Astrocyte (in vitro differentiated cells and primary cell): Measurements from ENCODE around the gene SH3BP5. TPM values are rescaled to one million over a fixed set of nuclear protein-coding genes. Genes with fewer than 3 reads are reported as not detected.

Experiments used
- DNase-seq: peaks from one replicate; pipeline ENCODE4 v3.0.0-alpha.2; 2010; ENCODE audit warnings: low read depth
- FAIRE-seq: peaks from 2 replicates; lab custom pipeline; 2011; peaks lifted over from hg19 to GRCh38; lab: Jason Lieb, UNC
- H2AFZ ChIP-seq: 2 replicates; pipeline ENCODE4 v1.6.0; 2012; ENCODE audit warnings: low read depth, low read length, inconsistent platforms
- H3K27ac ChIP-seq: 2 replicates; pipeline ENCODE4 v1.5.1; 2011; ENCODE audit warnings: low read depth, low read length, inconsistent platforms
- H3K27me3 ChIP-seq: 2 replicates; pipeline ENCODE4 v1.6.0; 2011; ENCODE audit warnings: low read length, inconsistent platforms; ENCODE audit not compliant: insufficient read depth
- H3K36me3 ChIP-seq: 2 replicates; pipeline ENCODE4 v1.5.1; 2011; ENCODE audit warnings: low read length, inconsistent platforms; ENCODE audit not compliant: insufficient read depth
- H3K4me1 ChIP-seq: 2 replicates; pipeline ENCODE4 v1.5.1; 2011; ENCODE audit warnings: low read length, inconsistent platforms; ENCODE audit not compliant: insufficient read depth
- H3K4me2 ChIP-seq: 2 replicates; pipeline ENCODE4 v1.6.0; 2012; ENCODE audit warnings: low read length, inconsistent platforms
- H3K4me3 ChIP-seq: 2 replicates; pipeline ENCODE4 v1.5.1; 2011; ENCODE audit warnings: low read depth, mild to moderate bottlenecking, low read length, inconsistent platforms; ENCODE audit not compliant: insufficient read depth
- H3K79me2 ChIP-seq: 2 replicates; pipeline ENCODE4 v1.6.0; 2012; ENCODE audit warnings: mild to moderate bottlenecking, low read length, inconsistent platforms; ENCODE audit not compliant: insufficient read depth
- H3K9ac ChIP-seq: 2 replicates; pipeline ENCODE4 v1.6.0; 2012; ENCODE audit warnings: mild to moderate bottlenecking, low read length, inconsistent platforms
- H3K9me3 ChIP-seq: 2 replicates; pipeline ENCODE4 v1.5.1; 2012; ENCODE audit warnings: low read depth, mild to moderate bottlenecking, low read length, inconsistent platforms; ENCODE audit not compliant: insufficient read depth
- H4K20me1 ChIP-seq: 2 replicates; pipeline ENCODE4 v1.6.0; 2012; ENCODE audit warnings: low read length, inconsistent platforms; ENCODE audit not compliant: insufficient read depth
- H3K27ac Mint-ChIP-seq: one replicate; pipeline ENCODE4 v1.8.0; 2021; ENCODE audit warnings: mild to moderate bottlenecking, mixed read lengths; ENCODE audit not compliant: unreplicated experiment
- H3K27me3 Mint-ChIP-seq: one replicate; pipeline ENCODE4 v1.8.0; 2021; ENCODE audit warnings: low read depth, mixed read lengths; ENCODE audit not compliant: unreplicated experiment
- H3K36me3 Mint-ChIP-seq: one replicate; pipeline ENCODE4 v1.8.0; 2021; ENCODE audit warnings: low read depth, mixed read lengths; ENCODE audit not compliant: unreplicated experiment
- H3K4me1 Mint-ChIP-seq: one replicate; pipeline ENCODE4 v1.8.0; 2021; ENCODE audit warnings: low read depth, mixed read lengths; ENCODE audit not compliant: unreplicated experiment
- H3K4me3 Mint-ChIP-seq: one replicate; pipeline ENCODE4 v1.8.0; 2021; ENCODE audit warnings: mild to moderate bottlenecking, moderate library complexity, mixed read lengths; ENCODE audit not compliant: unreplicated experiment
- H3K9me3 Mint-ChIP-seq: one replicate; pipeline ENCODE4 v1.8.0; 2021; ENCODE audit warnings: mild to moderate bottlenecking, mixed read lengths; ENCODE audit not compliant: unreplicated experiment
- CTCF ChIP-seq: IDR thresholded peaks from 2 replicates; pipeline ENCODE4 v1.5.1; 2011; ENCODE audit warnings: low read depth, mild to moderate bottlenecking, inconsistent platforms, low read length, moderate library complexity; ENCODE audit not compliant: insufficient read depth
- EZH2 ChIP-seq: IDR thresholded peaks from 2 replicates; pipeline ENCODE4 v1.6.1; 2012; ENCODE audit warnings: mild to moderate bottlenecking, low read length, inconsistent platforms; ENCODE audit not compliant: insufficient read depth
- total RNA-seq: library from RNA; stranded (reverse); gene quantifications from 2 replicates; pipeline ENCODE4 v1.2.1, GENCODE V29; 2021

Gene SH3BP5
- total RNA-seq, 1 donor from 2014 or later = 25.2 TPM

- H3K27me3 Mint-ChIP-seq = no peaks in the 10 kb centered on the region
- H4K20me1 ChIP-seq = peaks cover 21% of the 10 kb centered on the region
- H3K27ac ChIP-seq = no peak overlapping the region
- no peak overlapping the region for H3K4me3 Mint-ChIP-seq
- peaks cover 3% of the 10 kb centered on the region for H3K79me2 ChIP-seq
- no peaks in the 10 kb centered on the region for H3K9me3 ChIP-seq
- H3K9me3 Mint-ChIP-seq = no peaks in the 10 kb centered on the region
- no peak for DNase-seq
- no peaks in the 10 kb centered on the region for H3K4me1 ChIP-seq
- no peak overlapping the region for H3K9ac ChIP-seq
- H3K4me2 ChIP-seq = no peak overlapping the region
- no peak overlapping the region for H3K27ac Mint-ChIP-seq
- FAIRE-seq = no peak
- no peak overlapping the region for H3K4me3 ChIP-seq
- H2AFZ ChIP-seq = no peak overlapping the region
- H3K4me1 Mint-ChIP-seq = no peaks in the 10 kb centered on the region
- no peak for TF ChIP-seq EZH2
- TF ChIP-seq CTCF = no peak
- H3K36me3 ChIP-seq = peaks cover 51% of the 10 kb centered on the region
- H3K36me3 Mint-ChIP-seq = peaks cover 29% of the 10 kb centered on the region
- no peaks in the 10 kb centered on the region for H3K27me3 ChIP-seq
These were observed 73.7 kb downstream of the SH3BP5 start for GRCh38 chr3:15258720-15259119.

GRCh38 chr3:15256861-15257341, 75.5 kb downstream of the SH3BP5 start:
- no peak overlapping the region for H3K4me3 ChIP-seq
- Mint-ChIP-seq H3K4me1 (no peaks in the 10 kb centered on the region), H3K9me3 (no peaks in the 10 kb centered on the region), H3K27me3 (no peaks in the 10 kb centered on the region), H3K4me3 (no peak overlapping the region), H3K27ac (no peak overlapping the region), H3K36me3 (peaks cover 29% of the 10 kb centered on the region)
- no peaks in the 10 kb centered on the region for H3K9me3 ChIP-seq
- peaks cover 59% of the 10 kb centered on the region for H3K36me3 ChIP-seq
- H3K9ac ChIP-seq = no peak overlapping the region
- peaks cover 14% of the 10 kb centered on the region for H4K20me1 ChIP-seq
- DNase-seq (no peak), FAIRE-seq (no peak)
- TF ChIP-seq EZH2 (no peak), CTCF (no peak)
- peaks cover under 1% of the 10 kb centered on the region for H3K79me2 ChIP-seq
- H3K27me3 ChIP-seq = no peaks in the 10 kb centered on the region
- no peak overlapping the region for H3K4me2 ChIP-seq
- no peak overlapping the region for H2AFZ ChIP-seq
- H3K4me1 ChIP-seq = no peaks in the 10 kb centered on the region
- no peak overlapping the region for H3K27ac ChIP-seq

GRCh38 chr3:15255215-15255614, 77.2 kb downstream of the SH3BP5 start:
- no peaks in the 10 kb centered on the region for H3K9me3 ChIP-seq
- no peaks in the 10 kb centered on the region for H3K4me1 Mint-ChIP-seq
- no peaks in the 10 kb centered on the region for H3K4me1 ChIP-seq
- no peak overlapping the region for H3K4me2 ChIP-seq
- H3K79me2 ChIP-seq = no peaks in the 10 kb centered on the region
- peaks cover 71% of the 10 kb centered on the region for H3K36me3 ChIP-seq
- DNase-seq (no peak), FAIRE-seq (no peak)
- H3K27me3 Mint-ChIP-seq = no peaks in the 10 kb centered on the region
- no peaks in the 10 kb centered on the region for H3K27me3 ChIP-seq
- no peak overlapping the region for H3K27ac Mint-ChIP-seq
- no peak overlapping the region for H3K4me3 Mint-ChIP-seq
- peaks cover 21% of the 10 kb centered on the region for H3K36me3 Mint-ChIP-seq
- no peak overlapping the region for H2AFZ ChIP-seq
- peaks cover 7% of the 10 kb centered on the region for H4K20me1 ChIP-seq
- TF ChIP-seq CTCF (no peak), EZH2 (no peak)
- H3K27ac ChIP-seq = no peak overlapping the region
- H3K4me3 ChIP-seq = no peak overlapping the region
- H3K9ac ChIP-seq = no peak overlapping the region
- no peaks in the 10 kb centered on the region for H3K9me3 Mint-ChIP-seq
